VCaP (cell line): Measurements from ENCODE around the gene EIF2AK2.
A peak's percentile ranks its signal among the peaks of the same experiment; 100 is the strongest.

Experiments
- H3K27ac ChIP-seq: fragments of 450-650 bp; 2 replicates; pipeline ENCODE4 v1.5.1; 2017
- TF ChIP-seq, protein P1 (sequence below): fragments of 450-650 bp; conservative IDR thresholded peaks from 2 replicates; pipeline ENCODE4 v1.5.1; 2017; ENCODE audit warnings: mild to moderate bottlenecking, moderate library complexity

Gene EIF2AK2

GRCh38 chr2:37196320-37197195 lies 39.8 kb upstream of the EIF2AK2 start, which contains the start of gene CEBPZOS:
Gene CEBPZOS, plus strand, starts transcription at chr2:37196496. Its CDS starts 3,209 bp downstream, at chr2:37199705.
- TF ChIP-seq, protein P1, sequence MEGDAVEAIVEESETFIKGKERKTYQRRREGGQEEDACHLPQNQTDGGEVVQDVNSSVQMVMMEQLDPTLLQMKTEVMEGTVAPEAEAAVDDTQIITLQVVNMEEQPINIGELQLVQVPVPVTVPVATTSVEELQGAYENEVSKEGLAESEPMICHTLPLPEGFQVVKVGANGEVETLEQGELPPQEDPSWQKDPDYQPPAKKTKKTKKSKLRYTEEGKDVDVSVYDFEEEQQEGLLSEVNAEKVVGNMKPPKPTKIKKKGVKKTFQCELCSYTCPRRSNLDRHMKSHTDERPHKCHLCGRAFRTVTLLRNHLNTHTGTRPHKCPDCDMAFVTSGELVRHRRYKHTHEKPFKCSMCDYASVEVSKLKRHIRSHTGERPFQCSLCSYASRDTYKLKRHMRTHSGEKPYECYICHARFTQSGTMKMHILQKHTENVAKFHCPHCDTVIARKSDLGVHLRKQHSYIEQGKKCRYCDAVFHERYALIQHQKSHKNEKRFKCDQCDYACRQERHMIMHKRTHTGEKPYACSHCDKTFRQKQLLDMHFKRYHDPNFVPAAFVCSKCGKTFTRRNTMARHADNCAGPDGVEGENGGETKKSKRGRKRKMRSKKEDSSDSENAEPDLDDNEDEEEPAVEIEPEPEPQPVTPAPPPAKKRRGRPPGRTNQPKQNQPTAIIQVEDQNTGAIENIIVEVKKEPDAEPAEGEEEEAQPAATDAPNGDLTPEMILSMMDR = no peak
- peak within 1 kb of the TSS; percentile 87 for H3K27ac ChIP-seq

DNA sequence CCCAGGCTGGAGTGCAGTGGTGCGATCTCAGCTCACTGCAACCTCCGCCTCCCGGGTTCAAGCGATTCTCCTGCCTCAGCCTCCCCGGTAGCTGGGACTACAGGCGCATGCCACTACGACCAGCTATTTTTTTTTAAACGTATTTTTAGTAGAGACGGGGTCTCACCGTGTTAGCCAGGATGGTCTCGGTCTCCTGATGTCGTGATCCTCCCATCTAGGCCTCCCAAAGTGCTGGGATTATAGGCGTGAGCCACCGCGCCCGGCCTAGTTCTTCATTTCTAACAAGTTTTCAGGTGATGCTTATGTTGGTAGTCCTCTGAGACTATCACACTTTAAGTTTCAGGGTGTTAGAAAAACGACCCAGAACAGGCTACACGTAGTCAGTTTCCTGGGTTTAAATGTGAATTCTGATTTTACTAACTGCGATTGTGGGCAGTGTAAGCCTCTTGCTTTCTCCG lies 39.1 kb upstream of the EIF2AK2 start:
- H3K27ac ChIP-seq = peak overlapping the region; percentile 87

DNA sequence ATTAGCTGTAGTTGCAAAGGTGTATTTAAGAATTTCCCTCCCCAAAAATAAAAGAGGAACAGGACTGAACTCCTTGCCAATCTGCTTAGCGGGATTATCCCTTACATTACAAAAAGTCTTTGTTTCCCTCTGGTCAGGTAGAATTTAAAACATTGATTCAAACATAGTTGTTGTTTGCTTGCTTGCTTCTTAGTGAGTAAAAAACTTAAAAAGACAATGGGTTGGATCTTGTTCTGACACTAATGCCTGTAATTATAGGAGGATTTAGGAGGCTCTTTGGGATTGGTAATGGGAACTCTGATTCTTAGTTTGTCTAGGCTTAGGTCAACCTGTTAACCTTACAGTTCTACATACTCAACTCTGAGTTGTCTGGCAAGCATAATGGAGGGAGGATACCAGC lies 35.8 kb upstream of the EIF2AK2 start:
- TF ChIP-seq, protein P1 = no peak
- H3K27ac ChIP-seq = no peak overlapping the region

DNA sequence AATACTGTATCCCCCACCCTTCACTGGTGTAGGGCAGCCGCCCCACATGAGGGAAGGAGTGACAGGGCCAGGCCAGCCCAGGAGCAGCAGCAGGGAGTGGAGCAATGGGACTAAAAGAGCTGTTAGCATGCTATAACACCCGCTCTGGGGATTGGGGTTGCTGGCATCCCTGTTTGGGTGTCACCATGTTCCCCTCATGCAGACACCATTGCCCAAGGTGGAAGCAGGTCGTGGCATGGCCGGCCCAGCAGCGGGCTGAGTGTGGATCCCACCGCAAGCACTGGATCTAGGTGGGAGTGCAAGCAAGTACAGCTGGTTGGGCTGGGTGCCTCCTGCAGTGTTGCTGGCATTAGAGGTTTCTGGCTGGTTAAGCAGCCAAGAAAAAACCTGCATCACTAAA lies 35.0 kb upstream of the EIF2AK2 start:
- TF ChIP-seq, protein P1 = no peak
- no peak overlapping the region for H3K27ac ChIP-seq

- H3K27ac ChIP-seq = no peak overlapping the region
- TF ChIP-seq, protein P1 = no peak
These were observed 34.5 kb upstream of the EIF2AK2 start for GRCh38 chr2:37191253-37191652.

- TF ChIP-seq, protein P1 = no peak
- H3K27ac ChIP-seq = no peak overlapping the region
These were observed 33.5 kb upstream of the EIF2AK2 start for GRCh38 chr2:37190290-37190689.

GRCh38 chr2:37189452-37190153 lies 32.8 kb upstream of the EIF2AK2 start:
- TF ChIP-seq, protein P1 = no peak
- no peak overlapping the region for H3K27ac ChIP-seq
